HCT116 (cell line): ENCODE results near the gene AKR1E2.

Experiments
- CEBPB ChIP-seq: IDR thresholded peaks from 2 replicates; pipeline ENCODE4 v1.6.1; 2012; ENCODE audit warnings: low read depth
- EZH2 ChIP-seq: fragments of 200-600 bp; sonication (generic); IDR thresholded peaks from 2 replicates; pipeline ENCODE4 v1.6.1; 2017; ENCODE audit warnings: antibody characterized with exemption, mixed run types
- POLR2A ChIP-seq: IDR thresholded peaks from 2 replicates; pipeline ENCODE4 v1.7.0; 2011; ENCODE audit warnings: borderline replicate concordance; ENCODE audit not compliant: insufficient read depth, insufficient read length; ENCODE audit errors: extremely low read depth
- POLR2AphosphoS5 ChIP-seq: IDR thresholded peaks from 2 replicates; pipeline ENCODE4 v1.6.1; 2011; ENCODE audit warnings: mild to moderate bottlenecking, low read depth, low read length, moderate library complexity
- RAD21 ChIP-seq: IDR thresholded peaks from 2 replicates; pipeline ENCODE4 v1.6.1; 2012; ENCODE audit warnings: low read depth, mild to moderate bottlenecking
- SP1 ChIP-seq: IDR thresholded peaks from 2 replicates; pipeline ENCODE4 v1.6.1; 2012; ENCODE audit warnings: low read depth
- ZFX ChIP-seq: fragments of 450-650 bp; IDR thresholded peaks from 2 replicates; pipeline ENCODE4 v1.6.1; 2017
- ZNF274 ChIP-seq: fragments of 200-500 bp; sonication (Bioruptor generic); IDR thresholded peaks from 2 replicates; pipeline ENCODE4 v1.6.1; 2014; ENCODE audit warnings: mild to moderate bottlenecking, low read depth, low read length, inconsistent platforms
- TF ChIP-seq, protein P1 (sequence below): IDR thresholded peaks from 2 replicates; pipeline ENCODE4 v1.6.1; 2012
- TF ChIP-seq, protein P2 (sequence below): IDR thresholded peaks from 2 replicates; pipeline ENCODE4 v1.6.1; 2012; ENCODE audit warnings: low read depth
- TF ChIP-seq, protein P3 (sequence below), 3 experiments: fragments of 200-600 bp in 1 of 3; sonication (generic) in 1 of 3; IDR thresholded peaks in 2 of 3; conservative IDR thresholded peaks in 1 of 3; 2 replicates each; pipeline ENCODE4 v1.5.1; 2012 to 2017; ENCODE audit warnings: low read depth in 2 of 3, low read length in 2 of 3, antibody characterized with exemption in 1 of 3, borderline replicate concordance in 1 of 3, control low read depth in 1 of 3, mild to moderate bottlenecking in 1 of 3, mixed read lengths in 1 of 3, mixed run types in 1 of 3, moderate library complexity in 1 of 3; ENCODE audit not compliant: insufficient read depth in 1 of 3

DNA sequence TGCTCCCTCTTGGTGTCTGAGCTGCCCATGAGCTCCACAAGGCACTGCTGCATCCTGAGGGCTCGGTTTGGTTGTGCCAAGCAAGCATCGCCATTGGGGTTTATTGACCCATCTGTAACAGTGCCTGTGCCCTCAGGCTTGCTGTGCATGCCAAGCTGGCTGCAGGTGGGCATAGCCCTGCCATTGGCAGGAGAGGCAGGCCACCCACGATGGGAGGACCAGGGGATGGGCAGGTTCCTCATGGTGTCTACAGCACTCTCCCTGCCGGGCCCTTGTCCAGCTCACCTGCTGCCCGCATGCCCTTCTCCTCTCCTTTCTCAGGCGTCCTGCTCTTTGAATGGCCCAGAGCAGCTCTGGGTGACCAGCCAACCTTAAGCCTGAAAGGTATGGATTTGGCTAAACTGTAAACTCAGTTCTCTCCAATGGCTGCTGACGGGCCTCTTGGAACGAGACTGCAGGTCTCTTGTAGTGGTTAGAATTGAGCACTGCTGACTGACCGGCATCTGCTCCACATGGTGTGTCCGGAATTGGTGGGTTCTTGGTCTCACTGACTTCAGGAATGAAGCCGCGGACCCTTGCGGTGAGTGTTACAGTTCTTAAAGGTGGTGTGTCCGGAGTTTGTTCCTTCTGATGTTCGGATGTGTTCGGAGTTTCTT, 17.6 kb downstream of the AKR1E2 start:
- TF ChIP-seq POLR2AphosphoS5: no peak
- TF ChIP-seq POLR2A: no peak
- no peak for TF ChIP-seq ZFX
- no peak for TF ChIP-seq EZH2
- TF ChIP-seq, protein P1, sequence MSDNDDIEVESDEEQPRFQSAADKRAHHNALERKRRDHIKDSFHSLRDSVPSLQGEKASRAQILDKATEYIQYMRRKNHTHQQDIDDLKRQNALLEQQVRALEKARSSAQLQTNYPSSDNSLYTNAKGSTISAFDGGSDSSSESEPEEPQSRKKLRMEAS: no peak
- TF ChIP-seq, protein P2, sequence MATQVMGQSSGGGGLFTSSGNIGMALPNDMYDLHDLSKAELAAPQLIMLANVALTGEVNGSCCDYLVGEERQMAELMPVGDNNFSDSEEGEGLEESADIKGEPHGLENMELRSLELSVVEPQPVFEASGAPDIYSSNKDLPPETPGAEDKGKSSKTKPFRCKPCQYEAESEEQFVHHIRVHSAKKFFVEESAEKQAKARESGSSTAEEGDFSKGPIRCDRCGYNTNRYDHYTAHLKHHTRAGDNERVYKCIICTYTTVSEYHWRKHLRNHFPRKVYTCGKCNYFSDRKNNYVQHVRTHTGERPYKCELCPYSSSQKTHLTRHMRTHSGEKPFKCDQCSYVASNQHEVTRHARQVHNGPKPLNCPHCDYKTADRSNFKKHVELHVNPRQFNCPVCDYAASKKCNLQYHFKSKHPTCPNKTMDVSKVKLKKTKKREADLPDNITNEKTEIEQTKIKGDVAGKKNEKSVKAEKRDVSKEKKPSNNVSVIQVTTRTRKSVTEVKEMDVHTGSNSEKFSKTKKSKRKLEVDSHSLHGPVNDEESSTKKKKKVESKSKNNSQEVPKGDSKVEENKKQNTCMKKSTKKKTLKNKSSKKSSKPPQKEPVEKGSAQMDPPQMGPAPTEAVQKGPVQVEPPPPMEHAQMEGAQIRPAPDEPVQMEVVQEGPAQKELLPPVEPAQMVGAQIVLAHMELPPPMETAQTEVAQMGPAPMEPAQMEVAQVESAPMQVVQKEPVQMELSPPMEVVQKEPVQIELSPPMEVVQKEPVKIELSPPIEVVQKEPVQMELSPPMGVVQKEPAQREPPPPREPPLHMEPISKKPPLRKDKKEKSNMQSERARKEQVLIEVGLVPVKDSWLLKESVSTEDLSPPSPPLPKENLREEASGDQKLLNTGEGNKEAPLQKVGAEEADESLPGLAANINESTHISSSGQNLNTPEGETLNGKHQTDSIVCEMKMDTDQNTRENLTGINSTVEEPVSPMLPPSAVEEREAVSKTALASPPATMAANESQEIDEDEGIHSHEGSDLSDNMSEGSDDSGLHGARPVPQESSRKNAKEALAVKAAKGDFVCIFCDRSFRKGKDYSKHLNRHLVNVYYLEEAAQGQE: no peak
- no peak for TF ChIP-seq ZNF274
- TF ChIP-seq CEBPB: no peak
- TF ChIP-seq, protein P3, sequence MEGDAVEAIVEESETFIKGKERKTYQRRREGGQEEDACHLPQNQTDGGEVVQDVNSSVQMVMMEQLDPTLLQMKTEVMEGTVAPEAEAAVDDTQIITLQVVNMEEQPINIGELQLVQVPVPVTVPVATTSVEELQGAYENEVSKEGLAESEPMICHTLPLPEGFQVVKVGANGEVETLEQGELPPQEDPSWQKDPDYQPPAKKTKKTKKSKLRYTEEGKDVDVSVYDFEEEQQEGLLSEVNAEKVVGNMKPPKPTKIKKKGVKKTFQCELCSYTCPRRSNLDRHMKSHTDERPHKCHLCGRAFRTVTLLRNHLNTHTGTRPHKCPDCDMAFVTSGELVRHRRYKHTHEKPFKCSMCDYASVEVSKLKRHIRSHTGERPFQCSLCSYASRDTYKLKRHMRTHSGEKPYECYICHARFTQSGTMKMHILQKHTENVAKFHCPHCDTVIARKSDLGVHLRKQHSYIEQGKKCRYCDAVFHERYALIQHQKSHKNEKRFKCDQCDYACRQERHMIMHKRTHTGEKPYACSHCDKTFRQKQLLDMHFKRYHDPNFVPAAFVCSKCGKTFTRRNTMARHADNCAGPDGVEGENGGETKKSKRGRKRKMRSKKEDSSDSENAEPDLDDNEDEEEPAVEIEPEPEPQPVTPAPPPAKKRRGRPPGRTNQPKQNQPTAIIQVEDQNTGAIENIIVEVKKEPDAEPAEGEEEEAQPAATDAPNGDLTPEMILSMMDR (IDR thresholded peaks at IDR 0.05 in 2 of 3, conservative IDR thresholded peaks at IDR 0.05 in 1 of 3; ENCODE audit: borderline replicate concordance in 1 of 3, insufficient read depth in 1 of 3, low read depth in 2 of 3, low read length in 2 of 3): no peak
- TF ChIP-seq SP1: no peak
- TF ChIP-seq RAD21: no peak
